Activated B cell treated with CpG ODN at 0.5 μM for 24 hours (primary cell): Measurements from ENCODE around the gene B4GALNT3. TPM values are rescaled to one million over a fixed set of nuclear protein-coding genes. Genes with fewer than 3 reads are reported as not detected.

Experiments
- ATAC-seq: fragments of 200-7000 bp; cut with Tn5 transposase; one replicate; pipeline ENCODE4 v1.10.0; 2021; ENCODE audit warnings: low read depth, mild to moderate bottlenecking, moderate library complexity
- CTCF ChIA-PET: fragments of 350-600 bp; sonication (Branson Sonifier 250); formaldehyde crosslinking; loops from one replicate; lab custom pipeline; 2021; ENCODE audit warnings: antibody characterized with exemption; lab: Charles Lee
- POLR2A ChIA-PET: fragments of 350-600 bp; sonication (Branson Sonifier 250); formaldehyde crosslinking; loops from one replicate; lab custom pipeline; 2021; ENCODE audit warnings: antibody characterized with exemption; lab: Charles Lee
- DNase-seq: peaks from one replicate; pipeline ENCODE4 v3.0.0; 2022
- H3K27ac Mint-ChIP-seq: one replicate; pipeline ENCODE4 v1.8.0; 2020; ENCODE audit warnings: mixed read lengths
- H3K27me3 Mint-ChIP-seq: one replicate; pipeline ENCODE4 v1.8.0; 2021; ENCODE audit warnings: mixed read lengths
- H3K36me3 Mint-ChIP-seq: one replicate; pipeline ENCODE4 v1.8.0; 2021; ENCODE audit warnings: low read depth, mixed read lengths
- H3K4me1 Mint-ChIP-seq: one replicate; pipeline ENCODE4 v1.8.0; 2021; ENCODE audit warnings: mixed read lengths
- H3K4me3 Mint-ChIP-seq: one replicate; pipeline ENCODE4 v1.8.0; 2020; ENCODE audit warnings: mild to moderate bottlenecking, mixed read lengths
- H3K9me3 Mint-ChIP-seq: one replicate; pipeline ENCODE4 v1.8.0; 2020; ENCODE audit warnings: mixed read lengths
- intact Hi-C: fragments of 100-400 bp; cut with micrococcal nuclease; formaldehyde crosslinking; loops from one replicate; pipeline ENCODE4 v1.15.1; 2024
- total RNA-seq: library from RNA; stranded (reverse); gene quantifications from 2 replicates; pipeline ENCODE4 v1.2.3, GENCODE V29; 2022
- TF ChIP-seq, protein P1 (sequence below): fragments of 200-600 bp; IDR thresholded peaks from one replicate; pipeline ENCODE4 v1.8.0; 2022; ENCODE audit warnings: antibody characterized with exemption, mild to moderate bottlenecking

B4GALNT3 gene
- total RNA-seq, 1 donor from 2014 or later, result not detected

DNA sequence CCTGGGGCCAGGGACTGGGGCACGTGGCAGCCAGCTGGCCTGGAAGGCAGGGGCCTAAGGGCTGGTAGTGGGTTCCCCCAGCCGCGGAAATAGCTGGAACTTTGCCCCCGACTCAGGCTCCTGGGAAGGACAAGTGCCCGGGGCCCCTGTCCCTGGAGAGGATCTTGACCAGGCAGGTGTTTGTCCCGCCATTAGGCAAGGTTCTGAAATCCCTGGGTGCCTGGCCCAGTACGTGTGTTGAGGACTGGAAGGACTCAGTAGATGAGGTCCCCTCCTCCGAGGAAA lies 94.2 kb downstream of the B4GALNT3 start:
- DNase-seq, result no peak
- CTCF ChIA-PET, result no interaction called here
- TF ChIP-seq, protein P1, sequence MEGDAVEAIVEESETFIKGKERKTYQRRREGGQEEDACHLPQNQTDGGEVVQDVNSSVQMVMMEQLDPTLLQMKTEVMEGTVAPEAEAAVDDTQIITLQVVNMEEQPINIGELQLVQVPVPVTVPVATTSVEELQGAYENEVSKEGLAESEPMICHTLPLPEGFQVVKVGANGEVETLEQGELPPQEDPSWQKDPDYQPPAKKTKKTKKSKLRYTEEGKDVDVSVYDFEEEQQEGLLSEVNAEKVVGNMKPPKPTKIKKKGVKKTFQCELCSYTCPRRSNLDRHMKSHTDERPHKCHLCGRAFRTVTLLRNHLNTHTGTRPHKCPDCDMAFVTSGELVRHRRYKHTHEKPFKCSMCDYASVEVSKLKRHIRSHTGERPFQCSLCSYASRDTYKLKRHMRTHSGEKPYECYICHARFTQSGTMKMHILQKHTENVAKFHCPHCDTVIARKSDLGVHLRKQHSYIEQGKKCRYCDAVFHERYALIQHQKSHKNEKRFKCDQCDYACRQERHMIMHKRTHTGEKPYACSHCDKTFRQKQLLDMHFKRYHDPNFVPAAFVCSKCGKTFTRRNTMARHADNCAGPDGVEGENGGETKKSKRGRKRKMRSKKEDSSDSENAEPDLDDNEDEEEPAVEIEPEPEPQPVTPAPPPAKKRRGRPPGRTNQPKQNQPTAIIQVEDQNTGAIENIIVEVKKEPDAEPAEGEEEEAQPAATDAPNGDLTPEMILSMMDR, result no peak
- H3K27ac Mint-ChIP-seq, result no peak overlapping the region
- H3K4me1 Mint-ChIP-seq, result peaks cover 3% of the 10 kb centered on the region
- H3K9me3 Mint-ChIP-seq, result no peaks in the 10 kb centered on the region
- H3K27me3 Mint-ChIP-seq, result peaks cover 31% of the 10 kb centered on the region
- POLR2A ChIA-PET, result no interaction called here
- intact Hi-C loops, result no loop called here
- no peaks in the 10 kb centered on the region for H3K36me3 Mint-ChIP-seq
- no peak for ATAC-seq
- no peak overlapping the region for H3K4me3 Mint-ChIP-seq

DNA sequence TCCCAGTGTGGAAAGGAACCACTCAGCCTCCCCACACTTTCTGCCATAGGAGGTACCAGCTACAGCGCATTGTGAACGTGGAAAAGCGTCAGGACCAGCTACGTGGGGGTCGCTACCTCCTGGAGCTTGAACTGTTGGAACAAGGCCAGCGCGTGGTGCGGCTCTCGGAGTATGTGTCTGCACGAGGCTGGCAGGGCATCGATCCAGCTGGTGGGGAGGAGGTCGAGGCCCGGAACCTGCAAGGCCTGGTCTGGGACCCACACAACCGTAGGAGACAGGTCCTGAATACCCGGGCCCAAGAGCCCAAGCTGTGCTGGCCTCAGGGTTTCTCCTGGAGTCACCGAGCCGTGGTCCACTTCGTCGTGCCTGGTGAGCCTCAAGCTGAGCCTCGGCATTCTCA lies 96.8 kb downstream of the B4GALNT3 start:
- Mint-ChIP-seq H3K4me1 (peaks cover 3% of the 10 kb centered on the region), H3K36me3 (no peaks in the 10 kb centered on the region), H3K27ac (no peak overlapping the region), H3K4me3 (no peak overlapping the region), H3K27me3 (peaks cover 26% of the 10 kb centered on the region), H3K9me3 (no peaks in the 10 kb centered on the region)
- CTCF ChIA-PET, result interaction anchor here (1.7 kb wide), 1 partner anchor 15 kb away, joined by 4 read pairs; no protein-coding TSS in a partner anchor
- DNase-seq (no peak), ATAC-seq (no peak)
- POLR2A ChIA-PET, result no interaction called here
- intact Hi-C loops, result no loop called here
- TF ChIP-seq, protein P1, result no peak

GRCh38 chr12:558580-558979 lies 98.8 kb downstream of the B4GALNT3 start:
- Mint-ChIP-seq H3K36me3 (no peaks in the 10 kb centered on the region), H3K9me3 (no peaks in the 10 kb centered on the region), H3K4me3 (no peak overlapping the region), H3K27ac (no peak overlapping the region), H3K27me3 (peaks cover 9% of the 10 kb centered on the region), H3K4me1 (peaks cover 18% of the 10 kb centered on the region)
- ChIA-PET POLR2A (no interaction called here), CTCF (no interaction called here)
- ATAC-seq (no peak), DNase-seq (no peak)
- TF ChIP-seq, protein P1, result no peak
- intact Hi-C loops, result no loop called here

- CTCF ChIA-PET, result no interaction called here
- H3K36me3 Mint-ChIP-seq, result no peaks in the 10 kb centered on the region
- DNase-seq (no peak), ATAC-seq (no peak)
- H3K9me3 Mint-ChIP-seq, result no peaks in the 10 kb centered on the region
- no peak overlapping the region for H3K4me3 Mint-ChIP-seq
- no peak overlapping the region for H3K27ac Mint-ChIP-seq
- peaks cover 8% of the 10 kb centered on the region for H3K27me3 Mint-ChIP-seq
- POLR2A ChIA-PET, result no interaction called here
- intact Hi-C loops, result no loop called here
- TF ChIP-seq, protein P1, result no peak
- H3K4me1 Mint-ChIP-seq, result peaks cover 24% of the 10 kb centered on the region
Observed at GRCh38 chr12:559208-559905, 99.6 kb downstream of the B4GALNT3 start.

DNA sequence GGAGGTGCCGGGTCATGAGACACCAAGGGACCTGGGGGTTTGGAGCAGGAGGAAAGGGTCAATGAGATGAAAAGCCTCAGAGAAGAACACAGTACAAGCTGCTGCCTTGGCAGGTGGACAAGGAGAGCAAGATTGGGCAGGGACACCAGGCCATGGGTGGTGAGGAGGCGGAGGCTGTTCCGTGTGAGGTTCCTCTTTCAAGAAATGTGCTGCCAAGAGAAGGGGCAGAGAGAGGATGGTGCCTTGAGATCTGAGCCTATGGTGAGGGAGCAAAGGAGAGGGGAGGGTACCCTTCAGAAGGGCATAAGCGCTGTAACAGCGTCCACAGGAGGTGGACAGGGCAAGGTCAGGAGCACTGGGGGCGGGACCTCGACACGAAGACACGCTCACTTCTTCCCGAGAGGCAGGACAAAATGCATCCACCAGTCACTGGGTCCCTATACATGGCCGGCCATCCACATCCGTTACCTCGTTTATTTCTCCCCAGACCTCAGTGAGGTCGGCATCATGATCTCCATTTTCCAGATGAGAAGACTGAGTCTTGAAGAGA lies 100.2 kb downstream of the B4GALNT3 start:
- DNase-seq, result no peak
- intact Hi-C loops, result no loop called here
- ChIA-PET CTCF (no interaction called here), POLR2A (no interaction called here)
- TF ChIP-seq, protein P1, result no peak
- peaks cover 8% of the 10 kb centered on the region for H3K27me3 Mint-ChIP-seq
- no peak overlapping the region for H3K4me3 Mint-ChIP-seq
- no peak for ATAC-seq
- H3K4me1 Mint-ChIP-seq, result peaks cover 26% of the 10 kb centered on the region
- no peaks in the 10 kb centered on the region for H3K9me3 Mint-ChIP-seq
- no peak overlapping the region for H3K27ac Mint-ChIP-seq
- H3K36me3 Mint-ChIP-seq, result no peaks in the 10 kb centered on the region
